Hepatocyte (in vitro differentiated cells): ENCODE results near the gene ADAM33.

Experiments
- CTCF ChIP-seq: fragments of 200-600 bp; sonication (generic); IDR thresholded peaks from 2 replicates; pipeline ENCODE4 v1.5.1; 2016; ENCODE audit warnings: antibody characterized with exemption, mild to moderate bottlenecking; ENCODE audit not compliant: poor library complexity
- EZH2 ChIP-seq: fragments of 200-600 bp; sonication (generic); IDR thresholded peaks from 2 replicates; pipeline ENCODE4 v1.6.1; 2016; ENCODE audit warnings: antibody characterized with exemption, mild to moderate bottlenecking, borderline replicate concordance

GRCh38 chr20:3699037-3699436 is 17.2 kb upstream of the ADAM33 start:
- TF ChIP-seq CTCF, result no peak
- no peak for TF ChIP-seq EZH2
